MCF 10A (cell line): ENCODE results near the gene MYO18B. TPM values are rescaled to one million over a fixed set of nuclear protein-coding genes. Genes with fewer than 3 reads are reported as not detected.

Experiments used
- BruUV-seq: library from RNA; stranded (reverse); fragments of 400-500 nt; replicated peaks from 2 replicates; lab custom pipeline; 2021; lab: Mats Ljungman, UMichigan
- CTCF ChIA-PET: fragments of 300-600 bp; sonication (Branson Sonifier 250); formaldehyde crosslinking; extraction: SDS; loops from one replicate; lab custom pipeline; 2021; ENCODE audit warnings: antibody characterized with exemption, inconsistent platforms; lab: Yijun Ruan, JAX
- POLR2A ChIA-PET: fragments of 300-600, 350-650 bp; sonication (Branson Sonifier 250); formaldehyde crosslinking; extraction: SDS; loops from one replicate; lab custom pipeline; 2020; ENCODE audit warnings: antibody characterized with exemption, inconsistent platforms; lab: Yijun Ruan, JAX
- DNase-seq: peaks from one replicate; pipeline ENCODE4 v3.0.0-alpha.2; 2018; ENCODE audit not compliant: unreplicated experiment
- H3K27ac Mint-ChIP-seq: one replicate; pipeline ENCODE4 v1.8.0; 2022; ENCODE audit warnings: mild to moderate bottlenecking, low read depth, mixed read lengths; ENCODE audit not compliant: unreplicated experiment
- H3K27me3 Mint-ChIP-seq: one replicate; pipeline ENCODE4 v1.8.0; 2022; ENCODE audit warnings: mixed read lengths; ENCODE audit not compliant: insufficient read depth, unreplicated experiment
- H3K36me3 Mint-ChIP-seq: one replicate; pipeline ENCODE4 v1.8.0; 2022; ENCODE audit warnings: mild to moderate bottlenecking, moderate library complexity, mixed read lengths; ENCODE audit not compliant: insufficient read depth, unreplicated experiment
- H3K4me1 Mint-ChIP-seq: one replicate; pipeline ENCODE4 v1.8.0; 2022; ENCODE audit warnings: mixed read lengths; ENCODE audit not compliant: insufficient read depth, unreplicated experiment
- H3K4me3 Mint-ChIP-seq: one replicate; pipeline ENCODE4 v1.8.0; 2022; ENCODE audit warnings: mild to moderate bottlenecking, moderate library complexity, mixed read lengths; ENCODE audit not compliant: unreplicated experiment
- H3K9me3 Mint-ChIP-seq: one replicate; pipeline ENCODE4 v1.8.0; 2022; ENCODE audit warnings: mixed read lengths; ENCODE audit not compliant: unreplicated experiment
- intact Hi-C: fragments of 100-400 bp; cut with micrococcal nuclease; formaldehyde crosslinking; loops from 2 replicates; pipeline ENCODE4 v1.14.1; 2022
- total RNA-seq: library from RNA; stranded (reverse); gene quantifications from 2 replicates; pipeline ENCODE4 v1.2.3, GENCODE V29; 2022
- TF ChIP-seq, protein P1 (sequence below): fragments of 200-600 bp; IDR thresholded peaks from one replicate; pipeline ENCODE4 v1.8.0; 2022; ENCODE audit warnings: antibody characterized with exemption, mild to moderate bottlenecking; ENCODE audit not compliant: unreplicated experiment

MYO18B gene
- total RNA-seq, 1 experiment from 2014 or later = 0.07 TPM

DNA sequence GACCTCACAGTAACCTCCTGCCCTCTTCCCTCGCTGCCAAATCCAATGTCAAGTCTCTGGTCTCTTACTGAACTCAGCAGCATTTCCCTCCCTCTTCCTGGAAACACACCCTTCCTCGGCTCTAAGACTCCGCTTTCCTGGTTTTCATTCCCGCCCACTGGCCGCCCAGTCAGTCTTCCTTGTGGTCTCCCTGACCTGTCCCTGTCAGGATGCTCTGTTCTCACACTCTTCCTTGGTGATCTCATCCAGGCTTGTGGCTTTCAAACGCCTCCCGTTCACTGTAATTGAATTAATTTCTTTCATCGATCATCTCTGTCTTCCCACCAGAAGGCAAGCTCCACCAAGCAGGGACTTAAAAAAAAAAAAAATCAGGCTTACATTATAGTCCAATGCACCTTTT is 33.5 kb downstream of the MYO18B start:
- H3K4me1 Mint-ChIP-seq = no peaks in the 10 kb centered on the region
- no peak overlapping the region for H3K27ac Mint-ChIP-seq
- no peak for DNase-seq
- intact Hi-C loops = loop anchor here (10.0 kb wide), 1 partner anchor 1011 kb away; no protein-coding TSS in a partner anchor
- no peaks in the 10 kb centered on the region for H3K9me3 Mint-ChIP-seq
- TF ChIP-seq, protein P1, sequence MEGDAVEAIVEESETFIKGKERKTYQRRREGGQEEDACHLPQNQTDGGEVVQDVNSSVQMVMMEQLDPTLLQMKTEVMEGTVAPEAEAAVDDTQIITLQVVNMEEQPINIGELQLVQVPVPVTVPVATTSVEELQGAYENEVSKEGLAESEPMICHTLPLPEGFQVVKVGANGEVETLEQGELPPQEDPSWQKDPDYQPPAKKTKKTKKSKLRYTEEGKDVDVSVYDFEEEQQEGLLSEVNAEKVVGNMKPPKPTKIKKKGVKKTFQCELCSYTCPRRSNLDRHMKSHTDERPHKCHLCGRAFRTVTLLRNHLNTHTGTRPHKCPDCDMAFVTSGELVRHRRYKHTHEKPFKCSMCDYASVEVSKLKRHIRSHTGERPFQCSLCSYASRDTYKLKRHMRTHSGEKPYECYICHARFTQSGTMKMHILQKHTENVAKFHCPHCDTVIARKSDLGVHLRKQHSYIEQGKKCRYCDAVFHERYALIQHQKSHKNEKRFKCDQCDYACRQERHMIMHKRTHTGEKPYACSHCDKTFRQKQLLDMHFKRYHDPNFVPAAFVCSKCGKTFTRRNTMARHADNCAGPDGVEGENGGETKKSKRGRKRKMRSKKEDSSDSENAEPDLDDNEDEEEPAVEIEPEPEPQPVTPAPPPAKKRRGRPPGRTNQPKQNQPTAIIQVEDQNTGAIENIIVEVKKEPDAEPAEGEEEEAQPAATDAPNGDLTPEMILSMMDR = no peak
- no peak overlapping the region for H3K4me3 Mint-ChIP-seq
- POLR2A ChIA-PET = no interaction called here
- H3K27me3 Mint-ChIP-seq = no peaks in the 10 kb centered on the region
- no peaks in the 10 kb centered on the region for H3K36me3 Mint-ChIP-seq
- no TSS peak for BruUV-seq
- CTCF ChIA-PET = interaction anchor here (0.5 to 1.1 kb wide), 3 partner anchors 313 to 556 kb away, joined by 3 to 4 read pairs (median 3); no protein-coding TSS in a partner anchor

DNA sequence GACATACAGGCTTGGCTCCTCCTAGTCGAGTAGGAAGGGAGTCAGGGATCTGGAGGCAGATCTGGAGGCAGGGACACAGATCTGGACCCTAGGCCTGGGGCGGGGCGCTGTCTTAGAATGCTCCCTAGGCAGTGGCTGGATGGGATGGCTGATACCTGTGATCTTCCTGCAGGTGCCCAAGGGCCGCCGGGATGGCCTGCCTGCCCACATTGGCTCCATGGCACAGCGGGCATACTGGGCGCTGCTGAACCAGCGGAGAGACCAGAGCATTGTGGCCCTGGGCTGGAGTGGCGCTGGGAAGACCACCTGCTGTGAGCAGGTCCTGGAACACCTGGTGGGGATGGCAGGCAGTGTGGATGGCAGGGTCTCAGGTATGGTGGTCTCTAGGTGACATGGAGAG is 35.4 kb downstream of the MYO18B start:
- Mint-ChIP-seq H3K27ac (no peak overlapping the region), H3K4me3 (no peak overlapping the region), H3K27me3 (no peaks in the 10 kb centered on the region), H3K36me3 (no peaks in the 10 kb centered on the region), H3K9me3 (no peaks in the 10 kb centered on the region), H3K4me1 (no peaks in the 10 kb centered on the region)
- TF ChIP-seq, protein P1 = no peak
- no peak for DNase-seq
- ChIA-PET CTCF (interaction anchor here (0.6 to 3.4 kb wide), 17 partner anchors 9 to 555 kb away, joined by 3 to 20 read pairs (median 5); no protein-coding TSS in a partner anchor), POLR2A (no interaction called here)
- intact Hi-C loops = loop anchor here (10.0 kb wide), 1 partner anchor 1013 kb away; no protein-coding TSS in a partner anchor
- BruUV-seq = no TSS peak

DNA sequence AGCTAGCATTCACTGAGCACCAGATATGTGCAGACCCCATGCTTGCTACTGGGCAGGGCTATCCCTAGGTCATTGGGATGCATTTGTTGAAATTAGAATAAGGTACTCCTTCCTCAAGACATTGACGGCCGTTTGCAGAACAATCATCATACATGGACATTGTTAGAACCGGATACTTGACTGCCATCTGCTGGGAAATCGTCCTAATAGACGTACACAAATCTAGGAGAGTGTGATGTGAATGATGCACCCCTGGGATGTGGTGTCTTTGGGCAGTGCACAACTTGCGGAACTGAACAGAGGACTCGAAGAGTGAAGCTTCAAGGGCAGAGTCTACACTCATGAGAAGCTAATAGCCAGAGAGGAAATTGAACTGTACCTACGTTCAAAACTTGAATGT is 35.9 kb downstream of the MYO18B start:
- DNase-seq = peak; percentile 71
- no peaks in the 10 kb centered on the region for H3K36me3 Mint-ChIP-seq
- H3K27ac Mint-ChIP-seq = no peak overlapping the region
- CTCF ChIA-PET = interaction anchor here (0.6 to 3.4 kb wide), 22 partner anchors 8 to 561 kb away, joined by 3 to 20 read pairs (median 5); no protein-coding TSS in a partner anchor
- intact Hi-C loops = loop anchor here (1.0 to 10.0 kb wide), 3 partner anchors 316 to 1013 kb away; no protein-coding TSS in a partner anchor
- no TSS peak for BruUV-seq
- no peak overlapping the region for H3K4me3 Mint-ChIP-seq
- H3K4me1 Mint-ChIP-seq = no peaks in the 10 kb centered on the region
- no peaks in the 10 kb centered on the region for H3K9me3 Mint-ChIP-seq
- no peaks in the 10 kb centered on the region for H3K27me3 Mint-ChIP-seq
- POLR2A ChIA-PET = no interaction called here
- TF ChIP-seq, protein P1 = peak; percentile 31

DNA sequence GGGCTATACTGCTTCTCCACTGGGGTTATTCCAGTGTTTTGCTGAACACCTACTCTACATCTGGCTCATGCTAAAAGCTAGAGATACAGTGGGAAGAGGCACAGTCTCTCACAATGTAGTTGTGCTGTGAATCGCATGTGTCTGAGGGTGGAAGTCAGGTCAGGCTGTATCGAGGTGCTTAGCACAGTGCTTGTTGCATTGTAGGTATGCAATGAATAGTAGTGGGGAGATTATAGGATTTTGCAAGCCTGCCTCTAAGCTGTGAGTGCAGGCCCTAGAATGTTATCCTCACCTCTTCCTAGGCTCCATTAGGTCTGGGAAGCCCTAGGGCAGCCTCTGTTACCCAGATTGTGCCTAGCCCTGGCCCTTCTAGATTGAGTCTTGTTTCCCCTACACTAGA is 37.4 kb downstream of the MYO18B start:
- ChIA-PET POLR2A (interaction anchor here (0.7 kb wide), 1 partner anchor 1696 kb away, joined by 3 read pairs; no protein-coding TSS in a partner anchor), CTCF (interaction anchor here (0.5 to 3.4 kb wide), 9 partner anchors 8 to 553 kb away, joined by 3 to 20 read pairs (median 7); no protein-coding TSS in a partner anchor)
- Mint-ChIP-seq H3K27me3 (no peaks in the 10 kb centered on the region), H3K27ac (no peak overlapping the region), H3K9me3 (no peaks in the 10 kb centered on the region), H3K36me3 (no peaks in the 10 kb centered on the region), H3K4me3 (no peak overlapping the region), H3K4me1 (no peaks in the 10 kb centered on the region)
- intact Hi-C loops = loop anchor here (10.0 kb wide), 1 partner anchor 1015 kb away; no protein-coding TSS in a partner anchor
- BruUV-seq = no TSS peak
- DNase-seq = no peak
- TF ChIP-seq, protein P1 = no peak
